Osteoblast (primary cell): ENCODE data around the gene DYNC1I1. TPM values are rescaled to one million over a fixed set of nuclear protein-coding genes. Genes with fewer than 3 reads are reported as not detected.

Experiments
- DNase-seq: peaks from one replicate; pipeline ENCODE4 v3.0.0; 2011; ENCODE audit warnings: low spot score, mixed read lengths; ENCODE audit not compliant: insufficient read length; ENCODE audit errors: missing footprints
- H2AFZ ChIP-seq: 2 replicates; pipeline ENCODE4 v1.6.0; 2011; ENCODE audit warnings: mild to moderate bottlenecking, low read length
- H3K27ac ChIP-seq: 2 replicates; pipeline ENCODE4 v1.5.1; 2011; ENCODE audit warnings: mild to moderate bottlenecking, low read depth, low read length, moderate library complexity
- H3K27me3 ChIP-seq: 2 replicates; pipeline ENCODE4 v1.6.0; 2012; ENCODE audit warnings: mild to moderate bottlenecking, control low read depth, inconsistent platforms, low read length, moderate library complexity; ENCODE audit not compliant: insufficient read depth
- H3K36me3 ChIP-seq: 2 replicates; pipeline ENCODE4 v1.5.1; 2011; ENCODE audit warnings: mild to moderate bottlenecking, low read length, control low read depth, moderate library complexity; ENCODE audit not compliant: insufficient read depth
- H3K4me1 ChIP-seq: 2 replicates; pipeline ENCODE4 v1.5.1; 2011; ENCODE audit warnings: mild to moderate bottlenecking, low read length, control low read depth, moderate library complexity; ENCODE audit not compliant: insufficient read depth
- H3K4me2 ChIP-seq: 2 replicates; pipeline ENCODE4 v1.6.0; 2011; ENCODE audit warnings: mild to moderate bottlenecking, low read length; ENCODE audit not compliant: insufficient read depth
- H3K4me3 ChIP-seq: fragments of 200-600 bp; sonication (generic); 3 replicates; pipeline ENCODE4 v1.5.1; 2012; ENCODE audit warnings: mild to moderate bottlenecking, low read length, inconsistent platforms; ENCODE audit not compliant: insufficient read depth
- H3K79me2 ChIP-seq: 2 replicates; pipeline ENCODE4 v1.6.0; 2012; ENCODE audit warnings: mild to moderate bottlenecking, low read length, control low read depth, inconsistent platforms; ENCODE audit not compliant: insufficient read depth
- H3K9me3 ChIP-seq: 2 replicates; pipeline ENCODE4 v1.5.1; 2011; ENCODE audit warnings: low read depth, low read length, control low read depth
- H4K20me1 ChIP-seq: 2 replicates; pipeline ENCODE4 v1.6.0; 2012; ENCODE audit warnings: mild to moderate bottlenecking, low read length, control low read depth; ENCODE audit not compliant: insufficient read depth
- total RNA-seq: library from RNA; depleted of rRNA; stranded (reverse); fragments of >200 nt; gene quantifications from 2 replicates; pipeline ENCODE4 v1.2.3, GENCODE V29; 2012
- TF ChIP-seq, protein P1 (sequence below): IDR thresholded peaks from 2 replicates; pipeline ENCODE4 v1.5.1; 2011; ENCODE audit warnings: mild to moderate bottlenecking, low read depth, low read length, moderate library complexity; ENCODE audit errors: extremely low read depth

Gene DYNC1I1
- total RNA-seq, 1 donor = 2.2 TPM

DNA sequence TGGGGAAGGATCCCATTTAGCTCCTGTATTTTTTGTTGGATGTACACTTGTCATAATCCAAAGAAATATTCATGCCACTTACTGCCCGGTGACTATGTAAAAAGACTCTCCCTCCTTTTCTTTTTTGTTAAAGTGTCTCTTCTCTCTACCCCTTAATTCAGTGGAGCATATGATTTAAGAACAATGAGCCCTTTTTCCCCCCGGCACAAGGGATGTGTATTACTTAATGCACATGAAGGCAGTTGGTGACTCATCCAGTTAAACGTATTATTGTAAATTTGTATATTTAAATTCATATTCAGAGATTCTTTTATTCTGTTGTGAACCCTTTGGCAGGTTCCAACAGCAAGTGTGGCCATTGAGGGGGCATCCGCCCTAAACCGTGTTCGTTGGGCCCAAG, 307.7 kb downstream of the DYNC1I1 start:
- H3K4me2 ChIP-seq = no peak overlapping the region
- H3K27me3 ChIP-seq = no peaks in the 10 kb centered on the region
- no peaks in the 10 kb centered on the region for H3K36me3 ChIP-seq
- H4K20me1 ChIP-seq = no peaks in the 10 kb centered on the region
- TF ChIP-seq, protein P1, sequence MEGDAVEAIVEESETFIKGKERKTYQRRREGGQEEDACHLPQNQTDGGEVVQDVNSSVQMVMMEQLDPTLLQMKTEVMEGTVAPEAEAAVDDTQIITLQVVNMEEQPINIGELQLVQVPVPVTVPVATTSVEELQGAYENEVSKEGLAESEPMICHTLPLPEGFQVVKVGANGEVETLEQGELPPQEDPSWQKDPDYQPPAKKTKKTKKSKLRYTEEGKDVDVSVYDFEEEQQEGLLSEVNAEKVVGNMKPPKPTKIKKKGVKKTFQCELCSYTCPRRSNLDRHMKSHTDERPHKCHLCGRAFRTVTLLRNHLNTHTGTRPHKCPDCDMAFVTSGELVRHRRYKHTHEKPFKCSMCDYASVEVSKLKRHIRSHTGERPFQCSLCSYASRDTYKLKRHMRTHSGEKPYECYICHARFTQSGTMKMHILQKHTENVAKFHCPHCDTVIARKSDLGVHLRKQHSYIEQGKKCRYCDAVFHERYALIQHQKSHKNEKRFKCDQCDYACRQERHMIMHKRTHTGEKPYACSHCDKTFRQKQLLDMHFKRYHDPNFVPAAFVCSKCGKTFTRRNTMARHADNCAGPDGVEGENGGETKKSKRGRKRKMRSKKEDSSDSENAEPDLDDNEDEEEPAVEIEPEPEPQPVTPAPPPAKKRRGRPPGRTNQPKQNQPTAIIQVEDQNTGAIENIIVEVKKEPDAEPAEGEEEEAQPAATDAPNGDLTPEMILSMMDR = no peak
- no peaks in the 10 kb centered on the region for H3K9me3 ChIP-seq
- no peaks in the 10 kb centered on the region for H3K79me2 ChIP-seq
- no peak for DNase-seq
- no peak overlapping the region for H3K27ac ChIP-seq
- no peak overlapping the region for H3K4me3 ChIP-seq
- no peak overlapping the region for H2AFZ ChIP-seq
- peaks cover 11% of the 10 kb centered on the region for H3K4me1 ChIP-seq

GRCh38 chr7:96084881-96085553, 312.7 kb downstream of the DYNC1I1 start:
- Histone ChIP-seq H2AFZ (no peak overlapping the region), H4K20me1 (no peaks in the 10 kb centered on the region), H3K27me3 (no peaks in the 10 kb centered on the region), H3K36me3 (no peaks in the 10 kb centered on the region), H3K4me3 (no peak overlapping the region), H3K27ac (no peak overlapping the region), H3K9me3 (no peaks in the 10 kb centered on the region), H3K4me2 (no peak overlapping the region), H3K79me2 (no peaks in the 10 kb centered on the region), H3K4me1 (peaks cover 11% of the 10 kb centered on the region)
- TF ChIP-seq, protein P1 = no peak
- DNase-seq = no peak

DNA sequence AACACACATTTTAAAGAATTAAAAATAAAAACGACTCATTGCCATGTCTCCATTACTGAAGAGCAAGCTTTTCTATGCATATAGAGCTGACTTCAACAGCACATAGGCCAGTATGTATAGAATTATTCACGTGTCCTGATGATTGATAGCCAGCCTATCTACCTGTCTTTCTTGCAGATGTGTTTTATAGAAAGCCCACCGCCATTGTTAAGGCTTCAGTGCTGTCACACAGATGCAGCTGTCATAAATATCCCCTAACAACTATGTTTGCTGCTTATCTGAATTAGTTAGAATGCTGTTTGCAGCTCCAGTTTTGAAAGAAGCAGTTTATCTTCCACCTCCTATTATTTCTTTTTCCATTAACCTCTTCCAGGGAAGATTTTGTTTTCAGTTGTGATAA, 313.6 kb downstream of the DYNC1I1 start:
- TF ChIP-seq, protein P1 = no peak
- H4K20me1 ChIP-seq = no peaks in the 10 kb centered on the region
- H3K79me2 ChIP-seq = no peaks in the 10 kb centered on the region
- H2AFZ ChIP-seq = no peak overlapping the region
- no peak overlapping the region for H3K4me3 ChIP-seq
- H3K9me3 ChIP-seq = no peaks in the 10 kb centered on the region
- H3K36me3 ChIP-seq = no peaks in the 10 kb centered on the region
- H3K4me1 ChIP-seq = peaks cover 11% of the 10 kb centered on the region
- DNase-seq = no peak
- no peaks in the 10 kb centered on the region for H3K27me3 ChIP-seq
- no peak overlapping the region for H3K27ac ChIP-seq
- H3K4me2 ChIP-seq = no peak overlapping the region

DNA sequence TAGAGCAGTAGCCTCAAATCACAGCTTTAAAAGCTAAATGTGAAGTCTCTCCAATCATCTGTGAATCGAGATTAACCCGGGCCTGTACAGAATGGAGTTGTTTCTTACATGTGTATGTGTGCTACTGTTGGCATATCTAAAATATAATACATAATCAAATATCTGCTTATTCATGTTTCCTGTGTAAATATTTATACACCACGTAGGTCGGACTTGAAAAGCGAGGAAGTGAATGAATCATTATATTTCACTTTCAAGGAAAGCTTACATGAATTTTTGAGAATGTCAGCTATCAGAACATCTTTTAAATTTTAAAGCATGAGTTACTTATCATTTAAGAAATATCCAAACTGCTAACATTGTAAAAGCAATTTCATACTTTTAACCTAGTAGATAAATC, 316.2 kb downstream of the DYNC1I1 start:
- Histone ChIP-seq H3K9me3 (no peaks in the 10 kb centered on the region), H2AFZ (no peak overlapping the region), H3K36me3 (no peaks in the 10 kb centered on the region), H3K27ac (no peak overlapping the region), H3K4me3 (no peak overlapping the region), H3K79me2 (no peaks in the 10 kb centered on the region), H3K4me1 (peaks cover 15% of the 10 kb centered on the region), H3K27me3 (no peaks in the 10 kb centered on the region), H4K20me1 (no peaks in the 10 kb centered on the region), H3K4me2 (peak overlapping the region; percentile 38)
- TF ChIP-seq, protein P1 = no peak
- no peak for DNase-seq
